Measurements from ENCODE around the gene FSD1. TPM values are rescaled to one million over a fixed set of nuclear protein-coding genes. Genes with fewer than 3 reads are reported as not detected.
A peak's percentile ranks its signal among the peaks of the same experiment; 100 is the strongest.

Gene FSD1
- total RNA-seq, 1 donor from 2014 or later = 48.3 TPM

DNA sequence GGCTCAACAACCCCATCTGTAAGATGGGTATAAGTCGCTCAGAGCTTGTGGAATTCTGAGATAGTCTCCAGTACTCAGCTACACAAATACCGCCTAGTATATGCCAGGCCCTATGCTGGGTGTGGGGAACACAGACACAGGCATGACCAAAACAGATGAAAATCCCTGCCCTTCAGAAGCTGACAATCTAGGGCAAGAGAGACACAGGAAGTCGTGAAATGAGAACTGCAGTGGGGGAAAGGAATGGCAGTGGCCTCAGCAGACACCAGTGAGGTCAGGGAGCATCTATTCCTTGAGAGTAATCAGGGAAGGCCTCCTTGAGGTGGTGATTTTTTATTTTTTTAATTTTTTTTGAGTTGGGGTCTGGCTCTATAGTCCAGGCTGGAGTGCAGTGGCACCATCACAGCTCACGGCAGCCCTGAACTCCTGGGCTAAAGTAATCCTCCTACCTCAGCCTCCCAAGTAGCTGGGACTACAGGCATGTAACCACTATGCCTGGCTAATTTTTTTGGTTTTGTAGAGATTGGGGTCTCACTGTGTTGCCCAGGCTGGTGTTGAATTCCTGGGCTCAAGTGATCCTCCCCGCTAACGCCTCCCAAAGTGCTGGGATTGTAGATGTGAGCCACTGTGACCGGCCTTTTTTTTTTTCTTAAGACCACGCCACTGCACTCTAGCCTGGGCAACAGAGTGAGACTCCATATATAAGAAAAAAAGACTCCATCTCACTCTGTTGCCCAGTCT is 5.4 kb upstream of the FSD1 start:
- peaks cover 5% of the 10 kb centered on the region for H3F3A ChIP-seq (ENCODE audit: low read depth)
- no peak for DNase-seq (ENCODE audit: low spot score)
- no peaks in the 10 kb centered on the region for H3K27me3 ChIP-seq
- H3K4me2 ChIP-seq = no peak overlapping the region
- Mint-ChIP-seq H3K4me3 (no peak overlapping the region), H3K4me1 (peaks cover 8% of the 10 kb centered on the region), H3K27ac (no peak overlapping the region), H3K9me3 (peaks cover 2% of the 10 kb centered on the region), H3K36me3 (no peaks in the 10 kb centered on the region), H3K27me3 (ENCODE audit: insufficient read depth, low read depth) (peaks cover 6% of the 10 kb centered on the region)
- no peaks in the 10 kb centered on the region for H3K79me2 ChIP-seq (ENCODE audit: low read depth)
- H3K9me3 ChIP-seq (ENCODE audit: low read depth) = no peaks in the 10 kb centered on the region
- H3K36me3 ChIP-seq = no peaks in the 10 kb centered on the region
- H4K20me1 ChIP-seq (ENCODE audit: low read depth) = no peaks in the 10 kb centered on the region
- H3K27ac ChIP-seq = no peak overlapping the region
- H3K9ac ChIP-seq = no peak overlapping the region
- H3K4me3 ChIP-seq = no peak overlapping the region
- H2AFZ ChIP-seq (replicated peaks) = no peak overlapping the region
- TF ChIP-seq EZH2phosphoT487 (IDR thresholded peaks at IDR 0.05) = no peak
- TF ChIP-seq, protein P1, sequence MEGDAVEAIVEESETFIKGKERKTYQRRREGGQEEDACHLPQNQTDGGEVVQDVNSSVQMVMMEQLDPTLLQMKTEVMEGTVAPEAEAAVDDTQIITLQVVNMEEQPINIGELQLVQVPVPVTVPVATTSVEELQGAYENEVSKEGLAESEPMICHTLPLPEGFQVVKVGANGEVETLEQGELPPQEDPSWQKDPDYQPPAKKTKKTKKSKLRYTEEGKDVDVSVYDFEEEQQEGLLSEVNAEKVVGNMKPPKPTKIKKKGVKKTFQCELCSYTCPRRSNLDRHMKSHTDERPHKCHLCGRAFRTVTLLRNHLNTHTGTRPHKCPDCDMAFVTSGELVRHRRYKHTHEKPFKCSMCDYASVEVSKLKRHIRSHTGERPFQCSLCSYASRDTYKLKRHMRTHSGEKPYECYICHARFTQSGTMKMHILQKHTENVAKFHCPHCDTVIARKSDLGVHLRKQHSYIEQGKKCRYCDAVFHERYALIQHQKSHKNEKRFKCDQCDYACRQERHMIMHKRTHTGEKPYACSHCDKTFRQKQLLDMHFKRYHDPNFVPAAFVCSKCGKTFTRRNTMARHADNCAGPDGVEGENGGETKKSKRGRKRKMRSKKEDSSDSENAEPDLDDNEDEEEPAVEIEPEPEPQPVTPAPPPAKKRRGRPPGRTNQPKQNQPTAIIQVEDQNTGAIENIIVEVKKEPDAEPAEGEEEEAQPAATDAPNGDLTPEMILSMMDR (IDR thresholded peaks at IDR 0.05) = no peak
- no peak for TF ChIP-seq EZH2 (IDR thresholded peaks at IDR 0.05)
- peaks cover 10% of the 10 kb centered on the region for H3K4me1 ChIP-seq

DNA sequence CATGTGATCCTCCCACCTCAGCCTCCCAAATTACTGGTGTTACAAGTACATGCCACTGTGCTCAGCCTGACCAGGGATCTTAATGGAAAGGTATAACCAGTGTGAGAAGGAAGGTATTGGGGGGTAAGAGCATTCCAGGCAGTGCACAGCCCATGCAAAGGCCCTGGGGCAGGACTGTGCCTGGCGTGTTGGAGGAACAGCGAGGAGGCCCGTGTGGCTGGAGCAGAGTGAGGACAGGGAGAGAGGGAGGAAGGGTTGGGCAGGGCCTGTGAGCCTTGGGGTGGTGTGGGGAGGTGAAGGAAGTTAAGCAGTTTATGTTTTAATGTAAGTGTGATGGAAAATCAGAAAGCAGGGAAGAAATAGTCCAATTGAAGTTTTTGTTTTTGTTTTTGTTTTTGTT is 3.8 kb upstream of the FSD1 start:
- Mint-ChIP-seq H3K27ac (no peak overlapping the region), H3K36me3 (no peaks in the 10 kb centered on the region)
- no peaks in the 10 kb centered on the region for H3K36me3 ChIP-seq

DNA sequence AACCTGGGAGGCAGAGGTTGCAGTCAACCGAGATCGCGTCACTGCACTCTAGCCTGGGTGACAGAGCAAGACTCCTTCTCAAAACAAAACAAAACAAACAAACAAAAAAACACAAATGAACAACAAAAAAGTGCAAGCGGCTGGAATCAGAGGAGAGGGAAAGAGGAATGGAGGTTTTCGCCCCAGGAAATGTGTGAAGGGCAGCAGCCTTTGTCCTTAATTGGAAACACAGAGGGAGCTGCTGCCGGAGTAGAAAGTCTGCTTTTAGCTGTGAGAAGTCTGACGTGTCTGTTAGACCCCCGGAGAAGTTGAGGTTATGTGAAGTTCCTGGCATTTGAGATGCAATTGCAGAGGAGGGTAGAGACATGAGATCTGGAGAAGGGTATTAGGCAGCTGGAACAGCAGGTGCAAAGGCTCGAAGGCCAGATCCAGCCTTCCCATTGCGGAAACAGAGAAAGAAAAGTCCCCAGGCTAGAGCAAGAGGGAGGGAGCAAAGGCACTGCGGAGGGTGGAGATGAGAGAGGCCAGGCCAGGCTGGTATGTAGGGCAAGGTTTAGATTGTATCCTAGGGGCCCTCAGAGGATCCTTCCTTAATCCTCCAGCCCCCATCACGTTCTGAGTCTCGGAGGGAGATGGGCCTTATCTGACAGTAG is 2.7 kb upstream of the FSD1 start:
- H4K20me1 ChIP-seq (ENCODE audit: low read depth) = no peaks in the 10 kb centered on the region
- peaks cover 6% of the 10 kb centered on the region for H3K79me2 ChIP-seq (ENCODE audit: low read depth)
- H3K27me3 ChIP-seq = no peaks in the 10 kb centered on the region
- no peaks in the 10 kb centered on the region for H3K9me3 ChIP-seq (ENCODE audit: low read depth)
- H2AFZ ChIP-seq (replicated peaks) = peak overlapping the region; percentile 95
- H3K4me3 ChIP-seq = no peak overlapping the region
- DNase-seq (ENCODE audit: low spot score) = peak; percentile 32
- H3F3A ChIP-seq (ENCODE audit: low read depth) = peaks cover 13% of the 10 kb centered on the region
- H3K36me3 ChIP-seq = no peaks in the 10 kb centered on the region
- H3K27ac ChIP-seq = peak overlapping the region; percentile 63
- TF ChIP-seq EZH2phosphoT487 (IDR thresholded peaks at IDR 0.05) (no peak), EZH2 (IDR thresholded peaks at IDR 0.05) (no peak)
- TF ChIP-seq, protein P1 (IDR thresholded peaks at IDR 0.05) = no peak
- H3K4me1 Mint-ChIP-seq = peaks cover 13% of the 10 kb centered on the region
- H3K4me2 ChIP-seq = peak overlapping the region; percentile 29
- peak overlapping the region; percentile 17 for H3K4me3 Mint-ChIP-seq
- H3K9me3 Mint-ChIP-seq = peaks cover 2% of the 10 kb centered on the region
- H3K36me3 Mint-ChIP-seq = peaks cover 4% of the 10 kb centered on the region
- H3K27ac Mint-ChIP-seq = peak overlapping the region; percentile 64
- H3K4me1 ChIP-seq = peaks cover 10% of the 10 kb centered on the region
- no peak overlapping the region for H3K9ac ChIP-seq
- peaks cover 4% of the 10 kb centered on the region for H3K27me3 Mint-ChIP-seq (ENCODE audit: insufficient read depth, low read depth)

More for the DNA sequence above, 3.8 kb upstream of the FSD1 start:
- Histone ChIP-seq H3K9me3 (ENCODE audit: low read depth) (no peaks in the 10 kb centered on the region), H2AFZ (replicated peaks) (no peak overlapping the region), H3K79me2 (ENCODE audit: low read depth) (peaks cover 6% of the 10 kb centered on the region), H3K9ac (no peak overlapping the region), H3K27me3 (no peaks in the 10 kb centered on the region), H3K4me1 (peaks cover 10% of the 10 kb centered on the region), H3K4me2 (no peak overlapping the region), H3F3A (ENCODE audit: low read depth) (peaks cover 11% of the 10 kb centered on the region), H3K4me3 (no peak overlapping the region), H3K27ac (no peak overlapping the region), H4K20me1 (ENCODE audit: low read depth) (no peaks in the 10 kb centered on the region)
- H3K9me3 Mint-ChIP-seq = peaks cover 2% of the 10 kb centered on the region
- H3K27me3 Mint-ChIP-seq (ENCODE audit: insufficient read depth, low read depth) = peaks cover 4% of the 10 kb centered on the region
- peaks cover 11% of the 10 kb centered on the region for H3K4me1 Mint-ChIP-seq
- peak overlapping the region; percentile 46 for H3K4me3 Mint-ChIP-seq
- no peak for DNase-seq (ENCODE audit: low spot score)
- no peak for TF ChIP-seq EZH2phosphoT487 (IDR thresholded peaks at IDR 0.05)
- no peak for TF ChIP-seq EZH2 (IDR thresholded peaks at IDR 0.05)
- TF ChIP-seq, protein P1 (IDR thresholded peaks at IDR 0.05) = no peak
